HG02678 (cell line): ENCODE data around the gene CISTR.
"Not testable (repeated sequence)": the region's sequence is repeated elsewhere in the genome, so short reads cannot be mapped to it uniquely, and the experiment has no call there.

Experiments
- ATAC-seq: cut with Tn5 transposase; IDR thresholded peaks from one replicate; pipeline ENCODE4 v1.9.1; 2021; ENCODE audit warnings: mild to moderate bottlenecking, moderate library complexity; ENCODE audit not compliant: unreplicated experiment

The CISTR gene

GRCh38 chr12:53751336-53752191, at the start of gene CISTR:
Gene CISTR (minus strand): TSS chr12:53751979.
- ATAC-seq, result peak; percentile 37

DNA sequence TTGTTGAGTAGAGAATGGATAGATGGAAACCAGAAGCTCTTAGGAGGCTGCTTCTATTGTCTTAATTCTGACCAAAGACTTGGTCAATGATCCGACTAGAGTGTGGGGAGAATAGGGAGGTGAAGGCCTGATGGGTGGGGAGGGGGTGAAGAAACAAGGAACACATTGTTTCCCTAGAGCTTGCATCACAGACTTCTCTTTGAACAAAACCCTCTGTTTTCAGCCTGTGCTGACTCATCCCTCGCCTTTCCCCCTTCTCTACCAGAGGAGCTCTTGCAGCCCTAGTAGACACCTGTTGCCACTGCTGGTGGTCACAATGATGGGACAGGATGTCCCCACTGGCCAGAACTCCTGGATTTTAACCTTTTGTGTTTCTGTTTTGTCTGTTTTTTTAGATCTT, 46.8 kb upstream of the CISTR start:
- no peak for ATAC-seq

DNA sequence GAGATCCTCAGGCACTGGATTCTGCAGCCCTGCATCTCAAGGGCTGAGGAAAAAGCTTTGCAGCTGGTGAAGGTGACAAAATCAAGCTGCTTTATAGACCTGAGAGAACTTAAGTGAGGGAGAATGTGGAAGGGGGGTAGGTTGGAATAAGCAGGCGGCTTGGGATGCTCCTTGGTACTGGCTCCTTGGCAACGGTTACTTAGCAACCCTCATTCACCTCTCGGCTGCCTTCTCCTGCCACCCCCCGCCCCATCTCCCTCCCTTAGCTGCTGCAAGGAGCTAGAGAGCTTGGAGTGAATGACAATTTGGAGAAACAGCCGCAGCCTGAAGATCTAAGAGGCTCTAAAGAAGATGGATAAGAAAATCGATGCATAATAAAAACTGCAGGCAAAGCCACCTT, 44.1 kb upstream of the CISTR start:
- ATAC-seq, result no peak

- no peak for ATAC-seq
Measured at GRCh38 chr12:53793221-53793620, 41.4 kb upstream of the CISTR start.

GRCh38 chr12:53791735-53792326, 40.1 kb upstream of the CISTR start:
- ATAC-seq, result no peak

DNA sequence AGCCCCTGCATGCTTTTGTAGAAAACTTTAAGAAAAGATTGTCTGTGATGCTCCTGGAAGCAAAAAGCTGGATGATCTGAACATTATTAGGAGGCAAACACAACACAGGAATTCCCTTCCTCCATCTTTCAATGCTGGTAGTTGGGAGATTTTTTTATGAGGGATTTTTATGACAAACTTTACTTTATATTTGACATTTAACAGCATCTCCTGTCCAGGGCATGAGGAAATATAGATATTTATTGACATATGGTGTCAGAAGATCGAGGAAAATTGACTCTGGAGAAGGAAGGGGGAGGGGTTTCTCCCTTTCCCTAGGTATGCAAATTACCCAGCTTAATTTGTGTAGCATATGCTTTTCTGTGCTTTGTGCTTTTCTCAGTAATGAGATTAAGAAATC, 37.8 kb upstream of the CISTR start:
- no peak for ATAC-seq

DNA sequence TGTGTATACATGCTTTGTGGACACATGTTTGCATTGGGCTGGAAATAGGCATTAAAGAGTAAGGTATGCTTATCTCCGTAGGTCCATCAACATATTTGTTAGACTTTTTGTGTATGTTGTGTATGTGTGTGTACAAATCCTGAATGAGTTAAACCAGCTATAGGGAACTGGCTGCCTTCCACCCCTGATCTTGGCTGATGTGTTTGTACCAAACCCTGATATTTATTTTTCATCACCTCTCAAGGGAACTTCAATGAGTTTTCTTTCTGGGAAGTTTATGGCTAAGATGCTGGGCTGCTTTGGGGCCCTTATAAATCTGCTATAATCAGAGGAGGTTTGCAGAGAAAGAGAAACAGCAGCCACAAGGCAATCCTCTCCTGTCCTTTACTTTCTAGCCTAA, 37.1 kb upstream of the CISTR start:
- ATAC-seq, result no peak

GRCh38 chr12:53786411-53786810, 34.6 kb upstream of the CISTR start:
- no peak for ATAC-seq

- ATAC-seq, result no peak
Measured at GRCh38 chr12:53785161-53785560, 33.4 kb upstream of the CISTR start.

GRCh38 chr12:53782093-53782703, 30.4 kb upstream of the CISTR start:
- no peak for ATAC-seq

GRCh38 chr12:53781228-53781801, 29.5 kb upstream of the CISTR start:
- no peak for ATAC-seq

DNA sequence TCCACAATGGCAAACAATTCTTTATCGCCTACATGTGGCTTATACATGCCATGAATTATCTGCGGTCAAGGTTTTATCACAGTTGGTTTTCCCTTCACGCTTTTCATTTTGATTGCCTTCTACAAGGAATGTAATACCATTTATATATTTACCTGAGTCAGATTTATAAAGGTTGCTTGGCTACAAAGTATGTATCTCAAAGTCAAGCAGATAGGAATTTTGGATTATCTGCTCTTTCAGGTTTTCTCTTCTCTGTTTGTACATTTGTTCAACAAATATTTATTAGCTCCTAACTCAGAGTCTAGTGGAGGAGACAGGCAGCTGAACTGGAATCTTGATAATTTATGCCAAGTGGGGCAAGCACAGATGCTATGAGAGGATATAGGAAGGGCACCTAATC, 28.5 kb upstream of the CISTR start:
- no peak for ATAC-seq

- not testable (repeated sequence) for ATAC-seq
Measured at GRCh38 chr12:53779679-53780078, 27.9 kb upstream of the CISTR start.

- ATAC-seq, result no peak
Measured at GRCh38 chr12:53777936-53778644, 26.3 kb upstream of the CISTR start.

DNA sequence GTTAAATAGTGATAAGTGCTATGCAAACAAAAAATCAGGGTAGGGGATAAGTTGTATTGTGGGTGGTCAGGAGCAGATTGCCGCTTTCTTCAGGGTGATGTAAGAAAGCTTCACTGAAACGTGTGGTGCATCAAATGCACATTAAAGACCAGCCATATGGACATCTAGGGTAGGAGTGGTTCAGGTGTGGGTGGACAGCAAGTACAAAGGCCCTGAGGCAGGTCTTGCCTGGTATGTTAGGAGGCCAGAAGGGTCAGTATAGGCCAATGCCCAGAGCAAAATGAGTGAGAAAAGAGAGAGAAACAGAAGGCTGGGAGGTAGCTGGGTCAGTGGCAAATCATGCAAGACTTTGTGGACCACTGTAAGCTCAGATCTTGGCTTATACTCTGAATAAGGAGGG, 25.6 kb upstream of the CISTR start:
- no peak for ATAC-seq

DNA sequence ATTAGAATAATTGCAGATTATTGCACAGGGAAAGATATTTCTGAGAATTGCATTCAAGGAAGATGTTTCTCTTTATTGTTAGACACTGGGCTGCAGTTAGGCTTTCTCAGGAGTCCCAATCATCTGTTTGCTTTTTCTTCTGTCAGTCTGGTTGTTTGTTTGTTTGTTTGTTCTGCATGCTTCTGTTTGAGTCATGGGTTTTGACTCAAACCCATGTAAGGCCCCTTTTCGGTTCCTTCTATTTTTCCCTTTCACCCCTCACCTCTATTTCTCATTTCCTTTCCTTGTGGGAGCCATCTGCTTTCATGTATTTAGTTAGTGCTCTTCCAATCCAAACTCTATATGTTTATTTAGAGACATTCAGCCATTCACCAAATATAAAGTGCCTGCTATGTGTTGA, 25.1 kb upstream of the CISTR start:
- no peak for ATAC-seq

DNA sequence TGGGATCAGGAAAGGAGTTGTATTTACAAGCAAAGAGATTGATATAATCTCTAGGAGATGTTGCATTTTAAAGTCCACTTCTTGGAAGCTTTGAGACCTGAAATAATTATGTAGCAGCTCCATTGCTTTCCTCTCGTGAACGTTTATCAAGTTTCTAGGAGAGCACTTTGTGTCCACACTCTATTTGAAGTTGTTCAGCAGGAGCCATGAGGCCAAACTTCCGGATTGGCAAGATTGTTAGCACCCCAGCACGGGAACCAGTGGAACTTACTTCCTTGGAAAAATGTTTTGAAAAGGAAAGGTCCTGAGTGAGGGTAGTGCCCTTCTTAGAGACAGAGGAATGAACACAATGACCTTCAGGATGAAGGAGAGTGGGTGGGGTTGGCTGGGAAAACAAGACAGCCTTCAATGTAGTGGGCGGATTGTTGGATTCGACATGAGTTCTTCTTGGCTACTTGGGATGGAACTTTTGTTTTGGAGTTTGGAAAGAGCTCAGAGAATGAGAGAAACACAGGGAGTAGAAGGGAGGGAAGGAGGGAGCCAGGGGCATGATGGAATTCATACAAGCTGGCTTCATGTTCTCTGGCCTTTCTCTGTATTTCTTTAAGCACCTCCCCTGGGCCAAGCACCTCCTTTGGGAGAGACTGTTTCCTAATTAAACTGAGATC, 23.8 kb upstream of the CISTR start:
- no peak for ATAC-seq

DNA sequence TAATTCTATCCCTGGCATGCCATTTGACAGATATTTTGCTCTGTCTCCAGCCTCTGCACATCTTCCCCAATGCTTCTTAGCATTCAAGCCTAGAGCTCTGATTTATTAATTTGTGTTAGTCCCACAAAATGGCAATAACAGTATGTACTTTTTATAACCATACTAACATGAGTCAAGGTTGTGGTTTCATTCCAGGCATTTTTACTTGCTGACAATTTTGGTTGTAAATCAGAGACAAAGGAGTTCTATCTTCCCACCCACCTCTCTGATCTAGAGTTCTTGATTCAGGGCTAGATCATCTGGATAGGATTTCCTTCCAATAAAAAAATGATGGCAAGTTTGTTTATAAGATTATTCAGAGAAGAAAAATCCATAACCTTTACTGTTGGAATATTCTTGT, 18.5 kb upstream of the CISTR start:
- ATAC-seq, result no peak

DNA sequence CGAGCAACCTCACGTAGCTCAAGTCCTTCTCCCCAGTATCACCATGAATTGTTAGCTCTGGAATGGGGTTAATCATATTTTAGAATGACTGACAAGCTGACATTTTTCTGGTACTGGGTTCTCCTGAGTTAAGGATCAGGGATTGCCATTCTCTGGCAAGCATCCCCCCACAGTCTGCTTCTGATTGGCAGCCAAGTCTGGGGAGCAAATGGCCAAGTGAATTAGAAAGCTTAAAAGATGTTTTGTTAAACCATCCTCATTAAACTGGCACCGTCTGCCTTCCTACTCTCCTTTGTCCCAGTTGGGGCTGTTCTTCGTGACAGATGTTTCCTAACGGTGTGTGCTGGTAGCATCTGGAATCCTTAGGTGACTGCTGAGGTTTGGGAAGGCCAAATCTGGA, 17.2 kb upstream of the CISTR start:
- ATAC-seq, result no peak

GRCh38 chr12:53766881-53767280, 15.1 kb upstream of the CISTR start:
- ATAC-seq, result no peak

- ATAC-seq, result no peak
Measured at GRCh38 chr12:53765891-53766290, 14.1 kb upstream of the CISTR start.
